Esophagus (tissue), 2 donors: ENCODE measurements around the gene DES. TPM values are rescaled to one million over a fixed set of nuclear protein-coding genes. Genes with fewer than 3 reads are reported as not detected.
"Not testable (repeated sequence)": the region's sequence is repeated elsewhere in the genome, so short reads cannot be mapped to it uniquely, and the experiment has no call there.

Source experiments
- H3K27ac ChIP-seq, 2 donors: one replicate each; pipeline ENCODE4 v1.5.1; 2013; ENCODE audit warnings: low read depth in 2 of 2, mild to moderate bottlenecking in 2 of 2, inconsistent platforms in 1 of 2, low read length in 1 of 2, moderate library complexity in 1 of 2
- H3K27me3 ChIP-seq, 2 donors: one replicate each; pipeline ENCODE4 v1.6.1; 2013; ENCODE audit warnings: low read length in 2 of 2, control low read depth in 1 of 2, mild to moderate bottlenecking in 1 of 2; ENCODE audit not compliant: insufficient read depth in 2 of 2, control insufficient read depth in 1 of 2
- H3K36me3 ChIP-seq, 2 donors: one replicate each; pipeline ENCODE4 v1.6.1; 2013; ENCODE audit warnings: low read length in 1 of 2; ENCODE audit not compliant: control insufficient read depth in 2 of 2, insufficient read depth in 2 of 2
- H3K4me1 ChIP-seq, 2 donors: one replicate each; pipeline ENCODE4 v1.6.1; 2013; ENCODE audit warnings: low read length in 1 of 2; ENCODE audit not compliant: control insufficient read depth in 2 of 2, insufficient read depth in 2 of 2
- H3K4me3 ChIP-seq, 2 donors: one replicate each; pipeline ENCODE4 v1.5.1; 2013; ENCODE audit warnings: low read length in 2 of 2, mild to moderate bottlenecking in 2 of 2, low read depth in 1 of 2, moderate library complexity in 1 of 2
- H3K9me3 ChIP-seq, 2 donors: one replicate each; pipeline ENCODE4 v1.6.1; 2013; ENCODE audit warnings: mild to moderate bottlenecking in 2 of 2, low read depth in 1 of 2, low read length in 1 of 2, moderate library complexity in 1 of 2; ENCODE audit not compliant: control insufficient read depth in 2 of 2, insufficient read depth in 1 of 2
- WGBS, 2 donors: extraction: QIAGEN DNeasy Blood & Tissue Kit; methylation state at CpG; one replicate each; pipeline ENCODE4 v1.1.7; 2013; 5-methylcytosine and 5-hydroxymethylcytosine counted together
- polyA plus RNA-seq, 2 donors: library from polyadenylated mRNA; stranded (reverse); fragments of 200-250 nt; gene quantifications; one replicate each; pipeline ENCODE4 v1.2.3, GENCODE V29; 2013
- donor health status: healthy with polysubstance abuse.
- donor health status: Bipolar disorder and iron deficiency.

DES gene
- polyA plus RNA-seq, 2 donors = 672 to 686 TPM

- Histone ChIP-seq H3K27me3 (no peaks in the 10 kb centered on the region), H3K4me3 (no peak overlapping the region), H3K27ac (peak overlapping the region; percentile 22 to 80), H3K9me3 (no peaks in the 10 kb centered on the region), H3K36me3 (no peaks in the 10 kb centered on the region), H3K4me1 (no peaks in the 10 kb centered on the region)
- 73 to 82% methylated on average over 3 of the region's 3 CpGs for WGBS, 2 donors
Measured at GRCh38 chr2:219406861-219407230, 11.3 kb upstream of the DES start.

- WGBS, 2 donors = 60 to 70% methylated on average over 5 of the region's 5 CpGs
- H3K27me3 ChIP-seq, H3K36me3 ChIP-seq, H3K4me3 ChIP-seq, H3K9me3 ChIP-seq, H3K4me1 ChIP-seq: not testable (repeated sequence)
- peak overlapping the region; percentile 69 to 70 for H3K27ac ChIP-seq
Measured at GRCh38 chr2:219407343-219407742, 10.8 kb upstream of the DES start.

- Histone ChIP-seq H3K4me3 (no peak overlapping the region), H3K27ac (peak overlapping the region; percentile 70 to 82)
Measured at GRCh38 chr2:219408204-219408603, 10.0 kb upstream of the DES start.

GRCh38 chr2:219408631-219409030, 9.5 kb upstream of the DES start:
- Histone ChIP-seq H3K4me3 (no peak overlapping the region), H3K27me3 (no peaks in the 10 kb centered on the region), H3K9me3 (peaks cover 0 to 2% of the 10 kb centered on the region in 2 donors), H3K27ac (peak overlapping the region; percentile 70 to 82), H3K4me1 (no peaks in the 10 kb centered on the region), H3K36me3 (no peaks in the 10 kb centered on the region)
- WGBS, 2 donors = 65 to 67% methylated on average over 8 of the region's 8 CpGs

More at GRCh38 chr2:219408204-219408603, 10.0 kb upstream of the DES start:
- H3K4me1 ChIP-seq = no peaks in the 10 kb centered on the region
- WGBS, 2 donors = 75 to 82% methylated on average over 5 of the region's 5 CpGs
- H3K36me3 ChIP-seq = no peaks in the 10 kb centered on the region
- H3K9me3 ChIP-seq = peaks cover 0 to 2% of the 10 kb centered on the region in 2 donors
- H3K27me3 ChIP-seq = no peaks in the 10 kb centered on the region

- Histone ChIP-seq H3K36me3 (no peaks in the 10 kb centered on the region), H3K4me3 (no peak overlapping the region), H3K27me3 (no peaks in the 10 kb centered on the region), H3K4me1 (no peaks in the 10 kb centered on the region), H3K9me3 (peaks cover 0 to 2% of the 10 kb centered on the region in 2 donors), H3K27ac (peak overlapping the region; percentile 70 to 82)
- 91 to 97% methylated on average over 5 of the region's 5 CpGs for WGBS, 2 donors
Measured at GRCh38 chr2:219409619-219410018, 8.6 kb upstream of the DES start.

- Histone ChIP-seq H3K4me1 (no peaks in the 10 kb centered on the region), H3K9me3 (peaks cover 0 to 2% of the 10 kb centered on the region in 2 donors), H3K36me3 (no peaks in the 10 kb centered on the region), H3K27me3 (no peaks in the 10 kb centered on the region), H3K27ac (peak overlapping the region; percentile 17 to 21), H3K4me3 (no peak overlapping the region)
- WGBS, 2 donors = 86 to 87% methylated on average over 8 of the region's 8 CpGs
Measured at GRCh38 chr2:219410390-219410789, 7.8 kb upstream of the DES start.

- peaks cover 4 to 5% of the 10 kb centered on the region in 2 donors for H3K4me1 ChIP-seq
- H3K27me3 ChIP-seq = no peaks in the 10 kb centered on the region
- H3K27ac ChIP-seq = no peak overlapping the region
- H3K36me3 ChIP-seq = no peaks in the 10 kb centered on the region
- H3K4me3 ChIP-seq = no peak overlapping the region
- H3K9me3 ChIP-seq = peaks cover 0 to 2% of the 10 kb centered on the region in 2 donors
- 70 to 73% methylated on average over 4 of the region's 4 CpGs for WGBS, 2 donors
Measured at GRCh38 chr2:219414857-219415256, 3.3 kb upstream of the DES start.

- Histone ChIP-seq H3K9me3 (peaks cover 0 to 2% of the 10 kb centered on the region in 2 donors), H3K4me3 (no peak overlapping the region), H3K4me1 (peaks cover 4 to 5% of the 10 kb centered on the region in 2 donors), H3K27ac (peak overlapping the region in 1 of 2 donors; percentile 79), H3K27me3 (no peaks in the 10 kb centered on the region), H3K36me3 (no peaks in the 10 kb centered on the region)
- WGBS, 2 donors = 40 to 65% methylated on average over 4 to 5 of the region's 5 CpGs
Measured at GRCh38 chr2:219415580-219416234, 2.5 kb upstream of the DES start.

GRCh38 chr2:219416235-219416602, 2.0 kb upstream of the DES start:
- Histone ChIP-seq H3K27me3 (no peaks in the 10 kb centered on the region), H3K27ac (peak overlapping the region in 1 of 2 donors; percentile 52), H3K4me3 (no peak overlapping the region), H3K36me3 (no peaks in the 10 kb centered on the region), H3K4me1 (peaks cover 4 to 5% of the 10 kb centered on the region in 2 donors), H3K9me3 (peaks cover 0 to 2% of the 10 kb centered on the region in 2 donors)
- WGBS, 2 donors = 50 to 59% methylated on average over 3 of the region's 3 CpGs

- peaks cover 4 to 5% of the 10 kb centered on the region in 2 donors for H3K4me1 ChIP-seq
- H3K9me3 ChIP-seq = peaks cover 0 to 2% of the 10 kb centered on the region in 2 donors
- WGBS, 2 donors = 62 to 81% methylated on average over 4 of the region's 4 CpGs
- no peaks in the 10 kb centered on the region for H3K36me3 ChIP-seq
- no peak overlapping the region for H3K4me3 ChIP-seq
- H3K27ac ChIP-seq = peak overlapping the region; percentile 51 to 82
- no peaks in the 10 kb centered on the region for H3K27me3 ChIP-seq
Measured at GRCh38 chr2:219416938-219417337, 1.2 kb upstream of the DES start.
